Measurements from ENCODE around the gene SUN2. TPM values are rescaled to one million over a fixed set of nuclear protein-coding genes. Genes with fewer than 3 reads are reported as not detected.

Gene SUN2
- total and polyA plus RNA-seq, 10 of the 15 experiments (the other 5 are each of a cell fraction or from before 2014, with no cell fraction given) = 0.18 to 107 (median 35.9) TPM

- Histone ChIP-seq H3K4me2 (ENCODE audit: control insufficient read depth, insufficient read depth) (peak overlapping the region; percentile 90), H3K27me3 (replicated peaks in 1 of 2; ENCODE audit: control insufficient read depth in 2 of 2, insufficient read depth in 2 of 2, low read length in 1 of 2) (no peaks in the 10 kb centered on the region), H3K27ac (ENCODE audit: control insufficient read depth, insufficient read depth) (peak overlapping the region; percentile 93), H3K4me1 (ENCODE audit: control insufficient read depth, insufficient read depth, low read length) (peaks cover 27% of the 10 kb centered on the region), H3K4me3 (peak overlapping the region; percentile 61), H3K36me3 (ENCODE audit: control insufficient read depth in 2 of 2, insufficient read depth in 2 of 2, low read length in 1 of 2) (peaks cover 28 to 29% of the 10 kb centered on the region in 2 experiments), H3K9me3 (replicated peaks; ENCODE audit: control insufficient read depth, insufficient read depth, low read length) (no peaks in the 10 kb centered on the region), H2AFZ (ENCODE audit: control insufficient read depth, low read depth, low read length) (peak overlapping the region; percentile 37), H3K9ac (ENCODE audit: control insufficient read depth, insufficient read depth, low read length) (peak overlapping the region; percentile 63), H4K20me1 (ENCODE audit: control insufficient read depth, insufficient read depth) (no peaks in the 10 kb centered on the region), H3K79me2 (ENCODE audit: control insufficient read depth, insufficient read depth, low read length) (peaks cover 52% of the 10 kb centered on the region)
- FAIRE-seq = peak; percentile 84
- intact Hi-C loops (cut with micrococcal nuclease; ENCODE audit: unreplicated experiment) (loop anchor here (10.0 kb wide), 1 partner anchor 907 kb away; the partner anchor contains the start of genes ANKRD54 and EIF3L), in situ Hi-C loops (cut with MboI) (no loop called here)
- DNase-seq (ENCODE audit: low read depth, low spot score) = peak; percentile 65
- ATAC-seq = peak; percentile 70
- no TSS peak for BruUV-seq (replicated peaks)
- ChIA-PET POLR2A (interaction anchor here (1.4 to 5.1 kb wide), 2 partner anchors 45 to 53 kb away, joined by 3 to 27 read pairs; partner anchors contain the start of gene GTPBP1), RAD21 (ENCODE audit: unreplicated experiment) (interaction anchor here (0.9 to 2.1 kb wide), 4 partner anchors 16 to 118 kb away, joined by 3 to 11 read pairs (median 4); partner anchors contain the start of gene GTPBP1), CTCF (interaction anchor here (0.6 to 2.3 kb wide), 6 partner anchors 15 to 397 kb away, joined by 3 to 10 read pairs (median 4); partner anchors contain the start of gene TOMM22), SMC1A (ENCODE audit: uncharacterized antibody, unreplicated experiment) (interaction anchor here (1.1 to 1.7 kb wide), 5 partner anchors 18 to 68 kb away, joined by 3 to 7 read pairs (median 4); no protein-coding TSS in a partner anchor)
- WGBS (ENCODE audit: insufficient coverage, insufficient replicate concordance, low lambda C conversion rate, missing lambda C conversion rate) = 1% methylated on average over 24 of the region's 24 CpGs
- TF ChIP-seq BCL3 (IDR thresholded peaks at IDR 0.05; ENCODE audit: borderline replicate concordance, insufficient read depth, low read depth, low read length, poor library complexity, severe bottlenecking) (no peak), KLF5 (IDR thresholded peaks at IDR 0.05; ENCODE audit: partially characterized antibody) (no peak), ZBTB4 (CRISPR knock-in tag; IDR thresholded peaks at IDR 0.05) (no peak), JUNB (IDR thresholded peaks at IDR 0.05) (no peak), SUPT20H (IDR thresholded peaks at IDR 0.05; ENCODE audit: borderline replicate concordance, control insufficient read depth, low read depth, low read length) (no peak), RB1 (IDR thresholded peaks at IDR 0.05; ENCODE audit: borderline replicate concordance) (0 out of 2 replicates have a peak, but pooled peaks have one; percentile 55), CHD2 (IDR thresholded peaks at IDR 0.05; ENCODE audit: borderline replicate concordance, low read depth, low read length) (peak; percentile 43; the same call in 1 of the 2 replicates), POLR2A (IDR thresholded peaks at IDR 0.05; ENCODE audit: low read depth, low read length) (peak; percentile 34), CREB1 (IDR thresholded peaks at IDR 0.05; ENCODE audit: low read depth) (no peak; the same call in 1 of the 2 replicates), SP1 (IDR thresholded peaks at IDR 0.05; ENCODE audit: low read depth, low read length) (peak; percentile 51), SMAD5 (IDR thresholded peaks at IDR 0.05; ENCODE audit: low read depth) (no peak), RCOR1 (conservative IDR thresholded peaks at IDR 0.05; ENCODE audit: low read depth, low read length) (no peak), NFYB (IDR thresholded peaks at IDR 0.05; ENCODE audit: insufficient read depth, low read depth, low read length) (no peak), NR2F1 (conservative IDR thresholded peaks at IDR 0.05) (0 out of 2 replicates have a peak, but pooled peaks have one; percentile 9), ELK1 (IDR thresholded peaks at IDR 0.05; ENCODE audit: low read depth, low read length) (peak; percentile 69; the same call in 1 of the 2 replicates), SMC3 (IDR thresholded peaks at IDR 0.05; ENCODE audit: borderline replicate concordance, low read length) (no peak), MTA2 (IDR thresholded peaks at IDR 0.05; ENCODE audit: low read depth) (peak; percentile 59; the same call in 1 of the 2 replicates)
These were observed 4.1 kb downstream of the SUN2 start for GRCh38 chr22:38751422-38752346.

Measured in GM12878 (cell line).